ENCODE measurements around the gene USH1C.

- TF ChIP-seq CTCF (conservative IDR thresholded peaks at IDR 0.05): no peak
- TF ChIP-seq ZFX (IDR thresholded peaks at IDR 0.05): no peak
Measured at GRCh38 chr11:17510507-17511206, 33.6 kb downstream of the USH1C start.

All from C4-2B (cell line).